Stomach (tissue), 9 donors: Measurements from ENCODE around the gene PRKACB. TPM values are rescaled to one million over a fixed set of nuclear protein-coding genes. Genes with fewer than 3 reads are reported as not detected.
"Not testable (repeated sequence)": the region's sequence is repeated elsewhere in the genome, so short reads cannot be mapped to it uniquely, and the experiment has no call there.

Experiments
- DNase-seq, 2 donors: peaks; one replicate each; pipeline versions ENCODE4 v3.0.0 to v3.0.0-alpha.2; 2013 to 2019
- H3K27ac ChIP-seq, 5 donors: fragments of 200-600 bp in 4 of 5; sonication (generic) in 4 of 5; one replicate each; pipeline ENCODE4 v1.5.1; 2013 to 2019; ENCODE audit warnings: mild to moderate bottlenecking in 1 of 5, moderate library complexity in 1 of 5
- H3K27me3 ChIP-seq, 3 donors: fragments of 200-600 bp; sonication (generic); one replicate each; pipeline ENCODE4 v1.5.1; 2017 to 2019; ENCODE audit warnings: mixed run types in 1 of 3
- H3K36me3 ChIP-seq, 4 donors: fragments of 200-600 bp; sonication (generic); 1 replicate in 3 of 4; 2 replicates in 1 of 4; pipeline ENCODE4 v1.5.1; 2016 to 2019
- H3K4me1 ChIP-seq, 4 donors: fragments of 200-600 bp; sonication (generic); one replicate each; pipeline ENCODE4 v1.5.1; 2016 to 2019
- H3K4me3 ChIP-seq, 4 donors: fragments of 200-600 bp; sonication (generic) in 3 of 4; one replicate each; pipeline ENCODE4 v1.5.1; 2016 to 2019; ENCODE audit warnings: mild to moderate bottlenecking in 1 of 4
- H3K9me3 ChIP-seq, 4 donors: fragments of 200-600 bp; sonication (generic); one replicate each; pipeline ENCODE4 v1.5.1; 2016 to 2019
- EP300 ChIP-seq: sonication (generic); formaldehyde crosslinking; IDR thresholded peaks from one replicate; pipeline ENCODE4 v1.6.1; 2017; ENCODE audit warnings: antibody characterized with exemption
- POLR2A ChIP-seq, 4 donors: fragments of 450-650 bp; IDR thresholded peaks; one replicate each; pipeline ENCODE4 v1.6.1; 2016; ENCODE audit warnings: antibody characterized with exemption in 4 of 4, control low read depth in 2 of 4, mild to moderate bottlenecking in 1 of 4, moderate library complexity in 1 of 4
- POLR2AphosphoS5 ChIP-seq, 3 donors: sonication (generic); formaldehyde crosslinking; IDR thresholded peaks; one replicate each; pipeline ENCODE4 v1.6.1; 2016; ENCODE audit warnings: antibody characterized with exemption in 3 of 3
- whole genome bisulfite sequencing, 5 donors: extraction: QIAGEN DNeasy Blood & Tissue Kit in 3 of 5; methylation state at CpG; one replicate each; pipeline versions ENCODE4 v1.1.5 to v1.1.7; 2013 to 2018; 5-methylcytosine and 5-hydroxymethylcytosine counted together
- intact Hi-C: fragments of 100-400 bp; cut with DNase I; formaldehyde crosslinking; loops from one replicate; pipeline ENCODE4 v1.15.1; 2023; ENCODE audit warnings: low total_unique reads
- polyA plus RNA-seq, 3 donors: library from polyadenylated mRNA; stranded (reverse); fragments of 200-250 nt; gene quantifications; one replicate each; pipeline ENCODE4 v1.2.3, GENCODE V29; 2013
- small RNA-seq, 4 donors: library from RNA; depleted of rRNA; stranded (forward); fragments of <200 nt; gene quantifications; one replicate each; pipeline ENCODE3, GENCODE V24; 2016
- total RNA-seq, 5 donors: library from RNA; depleted of rRNA; stranded (reverse); fragments of >200 nt; gene quantifications; one replicate each; pipeline versions ENCODE4 v1.1.0 to v1.2.3, GENCODE V29; 2014 to 2016
- TF ChIP-seq, protein P1 (sequence below), 7 experiments: fragments of 450-650 bp in 4 of 7; fragments of 200-600 bp in 3 of 7; sonication (generic) in 3 of 7; IDR thresholded peaks; one replicate each; pipeline ENCODE4 v1.5.1; 2016 to 2019; ENCODE audit warnings: antibody characterized with exemption in 7 of 7, control low read depth in 2 of 7, mild to moderate bottlenecking in 1 of 7
- donor health status: healthy with polysubstance abuse.
- donor health status: Bipolar disorder and iron deficiency.
- donor health status: healthy.

Gene PRKACB
- total and polyA plus RNA-seq, 8 donors = 13.8 to 64.8 (median 31.3) TPM

DNA sequence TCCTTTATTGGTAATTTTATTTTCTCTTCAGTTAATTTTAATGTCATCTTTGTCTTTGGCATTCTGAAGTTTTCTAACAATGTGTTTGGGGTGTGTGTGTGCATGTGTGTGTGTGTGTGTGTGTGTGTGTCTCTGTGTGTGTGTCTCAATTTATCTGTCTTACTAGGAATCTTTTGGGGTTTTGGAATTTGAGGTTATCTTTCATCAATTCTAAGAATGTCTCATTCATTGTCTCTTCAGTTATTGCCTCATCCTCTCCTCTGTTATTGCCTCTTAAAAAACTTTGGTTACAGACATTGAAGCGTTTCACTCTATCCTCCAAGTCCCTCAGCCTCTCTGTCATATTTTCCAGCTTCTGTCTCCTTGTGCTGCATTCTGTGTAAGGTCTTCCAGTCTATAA lies 139.3 kb downstream of the PRKACB start:
- H3K27me3 ChIP-seq = no peaks in the 10 kb centered on the region
- TF ChIP-seq POLR2A (IDR thresholded peaks at IDR 0.05) = no peak
- TF ChIP-seq, protein P1, sequence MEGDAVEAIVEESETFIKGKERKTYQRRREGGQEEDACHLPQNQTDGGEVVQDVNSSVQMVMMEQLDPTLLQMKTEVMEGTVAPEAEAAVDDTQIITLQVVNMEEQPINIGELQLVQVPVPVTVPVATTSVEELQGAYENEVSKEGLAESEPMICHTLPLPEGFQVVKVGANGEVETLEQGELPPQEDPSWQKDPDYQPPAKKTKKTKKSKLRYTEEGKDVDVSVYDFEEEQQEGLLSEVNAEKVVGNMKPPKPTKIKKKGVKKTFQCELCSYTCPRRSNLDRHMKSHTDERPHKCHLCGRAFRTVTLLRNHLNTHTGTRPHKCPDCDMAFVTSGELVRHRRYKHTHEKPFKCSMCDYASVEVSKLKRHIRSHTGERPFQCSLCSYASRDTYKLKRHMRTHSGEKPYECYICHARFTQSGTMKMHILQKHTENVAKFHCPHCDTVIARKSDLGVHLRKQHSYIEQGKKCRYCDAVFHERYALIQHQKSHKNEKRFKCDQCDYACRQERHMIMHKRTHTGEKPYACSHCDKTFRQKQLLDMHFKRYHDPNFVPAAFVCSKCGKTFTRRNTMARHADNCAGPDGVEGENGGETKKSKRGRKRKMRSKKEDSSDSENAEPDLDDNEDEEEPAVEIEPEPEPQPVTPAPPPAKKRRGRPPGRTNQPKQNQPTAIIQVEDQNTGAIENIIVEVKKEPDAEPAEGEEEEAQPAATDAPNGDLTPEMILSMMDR (IDR thresholded peaks at IDR 0.05) = no peak
- TF ChIP-seq POLR2AphosphoS5 (IDR thresholded peaks at IDR 0.05) = no peak
- TF ChIP-seq EP300 = no peak
- no peak for DNase-seq
- H3K27ac ChIP-seq = no peak overlapping the region
- peaks cover 0 to 7% (median 0%) of the 10 kb centered on the region in 4 donors for H3K4me1 ChIP-seq
- intact Hi-C loops = no loop called here
- 70 to 88% (median 79%) methylated on average over 1 of the region's 1 CpG for WGBS, 5 donors
- H3K4me3 ChIP-seq = no peak overlapping the region
- no peaks in the 10 kb centered on the region for H3K36me3 ChIP-seq
- H3K9me3 ChIP-seq = peaks cover 0 to 19% (median 13%) of the 10 kb centered on the region in 4 donors

DNA sequence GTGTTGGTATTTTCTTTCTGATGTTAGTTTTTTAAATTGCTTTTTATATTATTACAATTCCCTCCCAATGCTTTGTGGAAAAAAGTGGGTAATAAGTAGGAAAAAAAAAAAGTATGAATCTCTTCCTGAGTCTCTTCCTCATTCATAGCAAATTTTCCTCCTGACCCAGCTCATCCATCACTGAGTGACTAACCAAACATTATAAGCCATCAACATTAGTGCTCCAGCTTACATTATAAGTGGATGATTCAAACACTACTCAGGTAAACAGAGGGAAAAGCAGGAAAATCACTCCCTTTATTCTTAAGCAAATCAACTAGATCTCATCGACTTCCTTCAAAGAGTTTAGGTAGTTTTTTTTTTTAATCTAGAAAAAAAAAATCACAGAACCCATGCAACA lies 142.0 kb downstream of the PRKACB start:
- Histone ChIP-seq H3K9me3 (peaks cover 0 to 24% (median 13%) of the 10 kb centered on the region in 4 donors), H3K27ac (no peak overlapping the region), H3K36me3 (no peaks in the 10 kb centered on the region), H3K4me3 (no peak overlapping the region), H3K4me1 (peaks cover 0 to 9% (median 2%) of the 10 kb centered on the region in 4 donors), H3K27me3 (no peaks in the 10 kb centered on the region)
- 63 to 89% (median 76%) methylated on average over 1 of the region's 1 CpG for WGBS, 5 donors
- intact Hi-C loops = no loop called here
- TF ChIP-seq, protein P1 (IDR thresholded peaks at IDR 0.05) = no peak
- TF ChIP-seq POLR2A (IDR thresholded peaks at IDR 0.05) (no peak), EP300 (no peak), POLR2AphosphoS5 (IDR thresholded peaks at IDR 0.05) (no peak)
- DNase-seq = no peak

DNA sequence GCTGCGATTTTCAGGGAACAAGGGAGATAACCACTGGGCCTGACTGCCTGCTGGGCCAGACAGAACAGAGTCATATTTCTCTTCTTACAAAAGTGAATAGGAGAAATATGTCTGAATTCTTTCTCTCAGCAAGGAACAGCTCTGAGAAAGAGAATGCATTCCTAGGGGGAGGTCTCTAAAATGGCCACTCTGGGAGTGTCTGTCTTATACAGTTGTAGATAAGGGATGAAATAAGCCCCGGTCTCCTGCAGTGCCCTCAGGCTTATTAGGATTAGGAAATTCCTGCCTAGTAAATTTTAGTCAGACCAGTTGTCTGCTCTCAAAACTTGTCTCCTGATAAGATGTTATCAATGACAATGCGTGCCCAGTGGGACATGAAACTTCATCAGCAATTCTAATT lies 143.3 kb downstream of the PRKACB start:
- 59 to 63% (median 61%) methylated on average over 3 of the region's 3 CpGs for WGBS, 5 donors
- intact Hi-C loops, H3K27me3 ChIP-seq, H3K27ac ChIP-seq, H3K4me1 ChIP-seq, DNase-seq, H3K36me3 ChIP-seq, H3K4me3 ChIP-seq: not testable (repeated sequence)
- H3K9me3 ChIP-seq = peaks cover 0 to 24% (median 13%) of the 10 kb centered on the region in 4 donors

Small RNA genes lying within 50 kb of the gene (small RNA-seq; reads per million reads assigned to genes)
- gene AL450063.1 = 0 reads per million in 4 donors
- 0 reads per million in 4 donors for gene RF00410

Other genes starting within 250 kb of the PRKACB start
- 10 to 100 TPM in 4 of 5 donors, 1 to 10 TPM in 1; 1.4 to 50.8 (median 25.5) TPM for gene TTLL7, start 145.1 kb upstream of the PRKACB start, total RNA-seq
- gene TTLL7, start 145.1 kb upstream of the PRKACB start, polyA plus RNA-seq = 1 to 10 TPM; 4.0 to 4.1 (median 4.1) TPM
- 1 to 10 TPM in 3 of 5 donors, not detected in 2; 1.4 to 7.5 (median 1.7) TPM for gene SAMD13, start 157.4 kb downstream of the PRKACB start, total RNA-seq
- gene SAMD13, start 157.4 kb downstream of the PRKACB start, polyA plus RNA-seq = 1 to 10 TPM; 1.7 to 9.0 (median 6.5) TPM